HG02642 (cell line): ENCODE measurements around the gene EPHA2.

Experiments
- ATAC-seq: cut with Tn5 transposase; IDR thresholded peaks from one replicate; pipeline ENCODE4 v1.9.1; 2021; ENCODE audit warnings: mild to moderate bottlenecking; ENCODE audit not compliant: unreplicated experiment, poor library complexity

The EPHA2 gene

GRCh38 chr1:16140068-16140596 lies 15.7 kb downstream of the EPHA2 start:
- no peak for ATAC-seq

GRCh38 chr1:16139473-16139962 lies 16.4 kb downstream of the EPHA2 start:
- ATAC-seq, result no peak

GRCh38 chr1:16138772-16139221 lies 17.1 kb downstream of the EPHA2 start:
- ATAC-seq, result no peak

- ATAC-seq, result no peak
Observed at GRCh38 chr1:16137890-16138467, 17.9 kb downstream of the EPHA2 start.

GRCh38 chr1:16135501-16135900 lies 20.4 kb downstream of the EPHA2 start:
- no peak for ATAC-seq

- ATAC-seq, result no peak
Observed at GRCh38 chr1:16134906-16135305, 21.0 kb downstream of the EPHA2 start.

GRCh38 chr1:16134066-16134801 lies 21.6 kb downstream of the EPHA2 start:
- ATAC-seq, result no peak

GRCh38 chr1:16133007-16133961 lies 22.6 kb downstream of the EPHA2 start:
- no peak for ATAC-seq

- no peak for ATAC-seq
Observed at GRCh38 chr1:16132325-16132785, 23.5 kb downstream of the EPHA2 start.

- no peak for ATAC-seq
Observed at GRCh38 chr1:16131636-16132324, 24.1 kb downstream of the EPHA2 start.

GRCh38 chr1:16130827-16131226 lies 25.0 kb downstream of the EPHA2 start:
- no peak for ATAC-seq

- ATAC-seq, result no peak
Observed at GRCh38 chr1:16129921-16130543, 25.8 kb downstream of the EPHA2 start.

GRCh38 chr1:16129316-16129715 lies 26.6 kb downstream of the EPHA2 start:
- ATAC-seq, result no peak

GRCh38 chr1:16128338-16128741 lies 27.5 kb downstream of the EPHA2 start:
- ATAC-seq, result no peak

GRCh38 chr1:16127676-16128337 lies 28.1 kb downstream of the EPHA2 start:
- no peak for ATAC-seq

GRCh38 chr1:16126743-16127515 lies 28.9 kb downstream of the EPHA2 start:
- no peak for ATAC-seq

GRCh38 chr1:16126160-16126559 lies 29.7 kb downstream of the EPHA2 start:
- no peak for ATAC-seq

GRCh38 chr1:16125483-16125882 lies 30.4 kb downstream of the EPHA2 start:
- no peak for ATAC-seq
